HTERT RPE-1 (cell line): ENCODE data around the gene SDK2.
"Not testable (repeated sequence)": the region's sequence is repeated elsewhere in the genome, so short reads cannot be mapped to it uniquely, and the experiment has no call there.

ENCODE experiments used
- in situ Hi-C: fragments of 300-500 bp; cut with MboI; formaldehyde crosslinking; loops from 4 replicates; pipeline ENCODE4 v1.14.3; 2020; ENCODE audit warnings: low sequenced_read_pairs

SDK2 gene

GRCh38 chr17:73379826-73380225, 264.4 kb downstream of the SDK2 start:
- in situ Hi-C loops, result no loop called here

- in situ Hi-C loops, result no loop called here
These were observed 265.2 kb downstream of the SDK2 start for GRCh38 chr17:73378974-73379470.

- in situ Hi-C loops, result no loop called here
These were observed 267.6 kb downstream of the SDK2 start for GRCh38 chr17:73376636-73377035.

GRCh38 chr17:73376152-73376551, 268.1 kb downstream of the SDK2 start:
- in situ Hi-C loops, result no loop called here

- in situ Hi-C loops, result no loop called here
These were observed 272.4 kb downstream of the SDK2 start for GRCh38 chr17:73371836-73372235.

GRCh38 chr17:73371285-73371684, 273.0 kb downstream of the SDK2 start:
- in situ Hi-C loops, result no loop called here

- in situ Hi-C loops, result not testable (repeated sequence)
These were observed 274.3 kb downstream of the SDK2 start for GRCh38 chr17:73369817-73370490.

- in situ Hi-C loops, result no loop called here
These were observed 275.1 kb downstream of the SDK2 start for GRCh38 chr17:73369111-73369521.

- in situ Hi-C loops, result no loop called here
These were observed 276.1 kb downstream of the SDK2 start for GRCh38 chr17:73368085-73368631.

- in situ Hi-C loops, result no loop called here
These were observed 278.2 kb downstream of the SDK2 start for GRCh38 chr17:73365906-73366623.

GRCh38 chr17:73365301-73365874, 278.9 kb downstream of the SDK2 start:
- in situ Hi-C loops, result no loop called here

GRCh38 chr17:73364155-73364522, 280.1 kb downstream of the SDK2 start:
- in situ Hi-C loops, result no loop called here

- in situ Hi-C loops, result no loop called here
These were observed 280.6 kb downstream of the SDK2 start for GRCh38 chr17:73363442-73364154.

GRCh38 chr17:73362697-73363096, 281.5 kb downstream of the SDK2 start:
- in situ Hi-C loops, result no loop called here

GRCh38 chr17:73360961-73361761, 283.1 kb downstream of the SDK2 start:
- in situ Hi-C loops, result no loop called here

- in situ Hi-C loops, result no loop called here
These were observed 284.2 kb downstream of the SDK2 start for GRCh38 chr17:73359987-73360410.

- in situ Hi-C loops, result no loop called here
These were observed 284.9 kb downstream of the SDK2 start for GRCh38 chr17:73359352-73359751.

- in situ Hi-C loops, result no loop called here
These were observed 285.6 kb downstream of the SDK2 start for GRCh38 chr17:73358668-73359067.

- in situ Hi-C loops, result no loop called here
These were observed 286.3 kb downstream of the SDK2 start for GRCh38 chr17:73357981-73358380.

- in situ Hi-C loops, result no loop called here
These were observed 286.9 kb downstream of the SDK2 start for GRCh38 chr17:73357318-73357717.
